ENCODE results near the gene MTCL3.

The MTCL3 gene

GRCh38 chr6:127482325-127482724 is 36.8 kb downstream of the MTCL3 start:
- CTCF ChIA-PET: interaction anchor here (1.1 to 4.4 kb wide), 6 partner anchors 15 to 181 kb away, joined by 3 to 19 read pairs (median 4); no protein-coding TSS in a partner anchor
- H3K4me3 ChIP-seq (ENCODE audit: low read depth, low read length): no peak overlapping the region
- TF ChIP-seq CTCF (IDR thresholded peaks at IDR 0.05; ENCODE audit: insufficient read depth, low read length, missing control alignments): no peak
- no peak for DNase-seq (ENCODE audit: low read depth, low spot score)
- POLR2A ChIA-PET: no interaction called here

- TF ChIP-seq CTCF (IDR thresholded peaks at IDR 0.05; ENCODE audit: insufficient read depth, low read length, missing control alignments): no peak
- no peak for DNase-seq (ENCODE audit: low read depth, low spot score)
- ChIA-PET CTCF (interaction anchor here (1.5 to 4.4 kb wide), 5 partner anchors 10 to 180 kb away, joined by 3 to 19 read pairs (median 5); no protein-coding TSS in a partner anchor), POLR2A (no interaction called here)
- H3K4me3 ChIP-seq (ENCODE audit: low read depth, low read length): no peak overlapping the region
These were observed 37.5 kb downstream of the MTCL3 start for GRCh38 chr6:127481628-127482027.

- H3K4me3 ChIP-seq (ENCODE audit: low read depth, low read length): no peak overlapping the region
- no peak for TF ChIP-seq CTCF (IDR thresholded peaks at IDR 0.05; ENCODE audit: insufficient read depth, low read length, missing control alignments)
- CTCF ChIA-PET: interaction anchor here (1.3 to 3.2 kb wide), 5 partner anchors 10 to 58 kb away, joined by 4 to 12 read pairs (median 5); no protein-coding TSS in a partner anchor
- POLR2A ChIA-PET: no interaction called here
- DNase-seq (ENCODE audit: low read depth, low spot score): no peak
These were observed 38.0 kb downstream of the MTCL3 start for GRCh38 chr6:127481111-127481510.

- ChIA-PET POLR2A (no interaction called here), CTCF (interaction anchor here (0.8 to 1.4 kb wide), 2 partner anchors 8 to 39 kb away, joined by 3 read pairs; no protein-coding TSS in a partner anchor)
- no peak for TF ChIP-seq CTCF (IDR thresholded peaks at IDR 0.05; ENCODE audit: insufficient read depth, low read length, missing control alignments)
- H3K4me3 ChIP-seq (ENCODE audit: low read depth, low read length): no peak overlapping the region
- no peak for DNase-seq (ENCODE audit: low read depth, low spot score)
These were observed 41.5 kb downstream of the MTCL3 start for GRCh38 chr6:127477658-127478057.

GRCh38 chr6:127475823-127476176 is 43.3 kb downstream of the MTCL3 start:
- POLR2A ChIA-PET: no interaction called here
- CTCF ChIA-PET: interaction anchor here (1.2 to 2.1 kb wide), 2 partner anchors 9 to 40 kb away, joined by 3 to 7 read pairs; no protein-coding TSS in a partner anchor
- TF ChIP-seq CTCF (IDR thresholded peaks at IDR 0.05; ENCODE audit: insufficient read depth, low read length, missing control alignments): no peak
- H3K4me3 ChIP-seq (ENCODE audit: low read depth, low read length): no peak overlapping the region
- DNase-seq (ENCODE audit: low read depth, low spot score): no peak

GRCh38 chr6:127475135-127475822 is 43.9 kb downstream of the MTCL3 start:
- no peak for DNase-seq (ENCODE audit: low read depth, low spot score)
- POLR2A ChIA-PET: no interaction called here
- CTCF ChIA-PET: interaction anchor here (1.2 to 2.1 kb wide), 2 partner anchors 8 to 41 kb away, joined by 3 to 7 read pairs; no protein-coding TSS in a partner anchor
- no peak overlapping the region for H3K4me3 ChIP-seq (ENCODE audit: low read depth, low read length)
- TF ChIP-seq CTCF (IDR thresholded peaks at IDR 0.05; ENCODE audit: insufficient read depth, low read length, missing control alignments): no peak
